ENCODE measurements around the gene EFCAB14. TPM values are rescaled to one million over a fixed set of nuclear protein-coding genes. Genes with fewer than 3 reads are reported as not detected.

The EFCAB14 gene
- total and polyA plus RNA-seq, 2 of the 4 experiments (the other 2 are of a cell fraction): 28.6 to 43.0 TPM

GRCh38 chr1:46691997-46692790 lies 26.7 kb downstream of the EFCAB14 start:
- peaks cover 4% of the 10 kb centered on the region; the same call in 1 of the 2 replicates for H3K9me1 ChIP-seq (ENCODE audit: insufficient read depth, low read length)
- H2AFZ ChIP-seq (replicated peaks; ENCODE audit: low read length, poor library complexity): no peak overlapping the region
- intact Hi-C loops (cut with micrococcal nuclease): no loop called here
- peaks cover 17 to 28% of the 10 kb centered on the region in 2 experiments for H3K79me1 ChIP-seq (ENCODE audit: low read depth in 1 of 2, low read length in 2 of 2)
- H2BK120ac ChIP-seq (ENCODE audit: low read depth, low read length): no peak overlapping the region
- no peak overlapping the region for H2BK15ac ChIP-seq (ENCODE audit: low read depth, low read length)
- peak; percentile 73 for ATAC-seq (ENCODE audit: low read depth)
- H3K4ac ChIP-seq (ENCODE audit: low read depth, low read length): no peak overlapping the region
- no peak overlapping the region for H3K23ac ChIP-seq (ENCODE audit: low read depth, low read length)
- H2BK20ac ChIP-seq (ENCODE audit: low read depth, low read length): no peak overlapping the region
- H3K56ac ChIP-seq (ENCODE audit: extremely low read depth, insufficient read depth, low read length): no peak overlapping the region
- H3K36me3 ChIP-seq (ENCODE audit: control insufficient read depth, insufficient read depth, low read length): peaks cover 42% of the 10 kb centered on the region
- H3K4me1 ChIP-seq (ENCODE audit: control insufficient read depth, insufficient read depth, low read length): 0 out of 2 replicates have a peak, but pooled peaks cover 4% of the 10 kb centered on the region
- ChIA-PET POLR2A (ENCODE audit: unreplicated experiment) (no interaction called here), CTCF (no interaction called here)
- H3K4me2 ChIP-seq (ENCODE audit: low read depth, low read length): no peak overlapping the region
- H3K4me3 ChIP-seq (ENCODE audit: insufficient read depth, low read depth, low read length): no peak overlapping the region
- 100% methylated on average over 1 of the region's 6 CpGs; no CpG with 5 or more reads in 1 of the 2 experiments for WGBS, 2 experiments (ENCODE audit: extremely low coverage in 2 of 2, insufficient read length in 1 of 2)
- in situ Hi-C loops (cut with MboI; ENCODE audit: low sequenced_read_pairs): no loop called here
- DNase-seq: peak; percentile 38
- H4K91ac ChIP-seq (ENCODE audit: insufficient read depth, low read depth, low read length): no peak overlapping the region
- H3K18ac ChIP-seq (ENCODE audit: low read depth, low read length): no peak overlapping the region
- dilution Hi-C loops (cut with HindIII; ENCODE audit: low sequenced_read_pairs, unreplicated experiment): no loop called here
- H3K27me3 ChIP-seq (ENCODE audit: control insufficient read depth, insufficient read depth, low read length): no peaks in the 10 kb centered on the region
- no peak for TF ChIP-seq MAZ (IDR thresholded peaks at IDR 0.05; ENCODE audit: borderline replicate concordance, low read depth, low read length)
- no peak for TF ChIP-seq NFE2L2 (IDR thresholded peaks at IDR 0.05; ENCODE audit: low read depth, low read length)
- peak; percentile 38 for TF ChIP-seq CTCF (conservative IDR thresholded peaks at IDR 0.05; ENCODE audit: low read depth, low read length)
- no peak overlapping the region for H2BK5ac ChIP-seq (ENCODE audit: low read depth, low read length, poor library complexity, severe bottlenecking)
- no peak overlapping the region for H4K8ac ChIP-seq (ENCODE audit: low read depth in 2 of 2, low read length in 2 of 2)
- no peak overlapping the region for H2AK9ac ChIP-seq (replicated peaks; ENCODE audit: low read depth, low read length, poor library complexity)
- H2AK5ac ChIP-seq (ENCODE audit: low read depth, low read length): no peak overlapping the region
- H3K9me3 ChIP-seq (ENCODE audit: control insufficient read depth, insufficient read depth, low read length): no peaks in the 10 kb centered on the region
- no peak overlapping the region for H3K14ac ChIP-seq (replicated peaks; ENCODE audit: low read depth, low read length)
- no peak overlapping the region for H3K9ac ChIP-seq (ENCODE audit: low read depth, low read length)
- H3K27ac ChIP-seq (ENCODE audit: insufficient read depth, low read length): no peak overlapping the region
- H4K20me1 ChIP-seq (ENCODE audit: insufficient read depth, low read length): no peaks in the 10 kb centered on the region
- no TSS peak for BruUV-seq (replicated peaks)
- H4K5ac ChIP-seq (ENCODE audit: low read depth, low read length): no peak overlapping the region

Data from IMR-90 (cell line).